SJCRH30 (cell line): ENCODE results near the gene HPGD. TPM values are rescaled to one million over a fixed set of nuclear protein-coding genes. Genes with fewer than 3 reads are reported as not detected.

Source experiments
- DNase-seq, 2 experiments: peaks; one replicate each; pipeline ENCODE4 v3.0.0-alpha.2; 2015 to 2020
- H3K27ac ChIP-seq: fragments of 250-450 bp; sonication (Bioruptor Pico); 2 replicates; pipeline ENCODE4 v1.5.1; 2020; ENCODE audit warnings: mild to moderate bottlenecking, moderate library complexity
- H3K27me3 ChIP-seq: fragments of 250-450 bp; sonication (Bioruptor Pico); 2 replicates; pipeline ENCODE4 v1.5.1; 2020; ENCODE audit warnings: mild to moderate bottlenecking, moderate library complexity
- H3K36me3 ChIP-seq: fragments of 250-450 bp; sonication (Bioruptor Pico); 2 replicates; pipeline ENCODE4 v1.5.1; 2020; ENCODE audit warnings: mild to moderate bottlenecking, moderate library complexity
- H3K4me1 ChIP-seq: fragments of 250-450 bp; sonication (Bioruptor Pico); 2 replicates; pipeline ENCODE4 v1.5.1; 2020; ENCODE audit warnings: mild to moderate bottlenecking, moderate library complexity
- H3K4me3 ChIP-seq: fragments of 250-450 bp; sonication (Bioruptor Pico); 2 replicates; pipeline ENCODE4 v1.5.1; 2020; ENCODE audit warnings: mild to moderate bottlenecking, moderate library complexity
- H3K9me3 ChIP-seq: fragments of 250-450 bp; sonication (Bioruptor Pico); replicated peaks from 2 replicates; pipeline ENCODE4 v1.5.1; 2020; ENCODE audit warnings: mild to moderate bottlenecking, moderate library complexity
- total RNA-seq: library from RNA; depleted of rRNA; stranded (reverse); fragments of >200 nt; shearing (Covaris generic); gene quantifications from 2 replicates; pipeline ENCODE4 v1.2.3, GENCODE V29; 2014

HPGD gene
- total RNA-seq, 1 experiment from 2014 or later: not detected

GRCh38 chr4:174538876-174539250, 16.6 kb upstream of the HPGD start:
- Histone ChIP-seq H3K9me3 (no peaks in the 10 kb centered on the region), H3K36me3 (no peaks in the 10 kb centered on the region), H3K4me1 (no peaks in the 10 kb centered on the region), H3K27ac (no peak overlapping the region), H3K4me3 (no peak overlapping the region), H3K27me3 (no peaks in the 10 kb centered on the region)
- DNase-seq: no peak

GRCh38 chr4:174538123-174538875, 16.0 kb upstream of the HPGD start:
- no peak for DNase-seq
- H3K4me1 ChIP-seq: no peaks in the 10 kb centered on the region
- no peaks in the 10 kb centered on the region for H3K9me3 ChIP-seq
- H3K36me3 ChIP-seq: no peaks in the 10 kb centered on the region
- no peaks in the 10 kb centered on the region for H3K27me3 ChIP-seq
- no peak overlapping the region for H3K4me3 ChIP-seq
- no peak overlapping the region for H3K27ac ChIP-seq

GRCh38 chr4:174537634-174538033, 15.3 kb upstream of the HPGD start:
- no peaks in the 10 kb centered on the region for H3K27me3 ChIP-seq
- DNase-seq: no peak
- H3K36me3 ChIP-seq: no peaks in the 10 kb centered on the region
- no peak overlapping the region for H3K4me3 ChIP-seq
- H3K27ac ChIP-seq: no peak overlapping the region
- H3K4me1 ChIP-seq: no peaks in the 10 kb centered on the region
- H3K9me3 ChIP-seq: no peaks in the 10 kb centered on the region

- no peaks in the 10 kb centered on the region for H3K27me3 ChIP-seq
- H3K27ac ChIP-seq: no peak overlapping the region
- H3K4me3 ChIP-seq: no peak overlapping the region
- no peak for DNase-seq
- no peaks in the 10 kb centered on the region for H3K4me1 ChIP-seq
- H3K36me3 ChIP-seq: no peaks in the 10 kb centered on the region
- no peaks in the 10 kb centered on the region for H3K9me3 ChIP-seq
Observed at GRCh38 chr4:174534461-174534860, 12.2 kb upstream of the HPGD start.

GRCh38 chr4:174532445-174532844, 10.2 kb upstream of the HPGD start:
- Histone ChIP-seq H3K27me3 (no peaks in the 10 kb centered on the region), H3K4me3 (no peak overlapping the region), H3K36me3 (no peaks in the 10 kb centered on the region), H3K27ac (no peak overlapping the region), H3K9me3 (no peaks in the 10 kb centered on the region), H3K4me1 (no peaks in the 10 kb centered on the region)
- DNase-seq: no peak

DNA sequence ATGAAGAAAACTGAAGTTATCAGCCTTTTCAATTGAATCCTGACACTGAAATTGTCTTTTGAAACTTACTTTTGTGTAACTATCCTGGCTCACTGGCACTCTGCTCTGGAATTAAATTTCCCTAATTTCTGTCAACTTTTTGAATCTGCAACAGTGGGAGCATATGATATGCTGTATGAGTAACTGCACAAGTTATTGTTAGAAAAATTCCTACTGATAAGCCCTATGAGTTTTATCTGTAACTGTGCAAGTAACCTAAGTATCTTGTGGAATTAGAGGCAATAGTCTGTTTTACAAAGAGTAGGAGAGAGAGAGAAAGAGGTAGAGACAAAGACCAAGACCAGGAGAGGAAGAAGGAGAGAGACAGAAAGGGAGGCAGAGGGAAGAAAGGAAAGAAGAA, 9.2 kb upstream of the HPGD start:
- Histone ChIP-seq H3K36me3 (no peaks in the 10 kb centered on the region), H3K4me3 (no peak overlapping the region), H3K27ac (no peak overlapping the region), H3K27me3 (no peaks in the 10 kb centered on the region), H3K4me1 (no peaks in the 10 kb centered on the region), H3K9me3 (no peaks in the 10 kb centered on the region)
- no peak for DNase-seq

GRCh38 chr4:174528226-174528625, 5.9 kb upstream of the HPGD start:
- Histone ChIP-seq H3K4me1 (no peaks in the 10 kb centered on the region), H3K36me3 (no peaks in the 10 kb centered on the region), H3K9me3 (no peaks in the 10 kb centered on the region), H3K27ac (no peak overlapping the region), H3K27me3 (no peaks in the 10 kb centered on the region), H3K4me3 (no peak overlapping the region)
- no peak for DNase-seq

- DNase-seq: peak in 1 of 2 experiments; percentile 1
- Histone ChIP-seq H3K4me1 (no peaks in the 10 kb centered on the region), H3K27me3 (no peaks in the 10 kb centered on the region), H3K36me3 (no peaks in the 10 kb centered on the region), H3K27ac (no peak overlapping the region), H3K4me3 (no peak overlapping the region), H3K9me3 (no peaks in the 10 kb centered on the region)
Observed at GRCh38 chr4:174526731-174527130, 4.4 kb upstream of the HPGD start.

- Histone ChIP-seq H3K4me1 (no peaks in the 10 kb centered on the region), H3K9me3 (no peaks in the 10 kb centered on the region), H3K36me3 (no peaks in the 10 kb centered on the region), H3K27ac (no peak overlapping the region), H3K27me3 (no peaks in the 10 kb centered on the region), H3K4me3 (no peak overlapping the region)
- no peak for DNase-seq
Observed at GRCh38 chr4:174524242-174524641, 2.0 kb upstream of the HPGD start.

DNA sequence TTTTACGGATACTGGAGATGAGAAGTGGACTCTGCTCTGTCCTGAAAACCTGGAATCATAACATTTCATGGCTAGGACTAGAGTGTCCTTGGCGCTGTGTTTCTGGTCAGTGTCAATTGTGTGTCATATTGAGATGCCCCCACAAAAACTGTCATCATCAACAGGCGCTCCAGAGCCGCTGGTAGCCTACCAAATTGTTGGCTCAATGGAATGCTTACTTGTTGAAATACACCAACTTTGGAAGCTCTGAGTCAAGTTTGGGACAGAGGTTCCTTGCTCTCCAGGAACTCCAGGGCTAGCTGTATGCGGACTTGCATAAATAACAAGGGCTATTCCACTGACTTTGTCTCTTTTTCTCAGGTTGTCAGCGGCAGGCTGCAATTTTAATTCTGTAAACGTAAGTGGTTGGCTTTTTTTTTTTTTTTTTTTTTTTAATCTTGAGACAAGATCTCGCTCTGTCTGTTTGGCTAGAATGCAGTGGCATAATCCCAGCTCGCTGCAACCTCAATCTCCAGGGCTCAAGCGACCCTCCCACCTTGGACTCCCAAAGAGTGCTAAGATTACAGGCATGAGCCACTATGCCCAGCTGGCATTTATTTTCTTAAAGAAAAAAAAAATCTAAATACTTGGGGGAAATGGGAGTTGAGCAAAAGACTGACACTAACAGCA, 871 bp upstream of the HPGD start:
- Histone ChIP-seq H3K9me3 (no peaks in the 10 kb centered on the region), H3K27ac (no peak overlapping the region), H3K36me3 (no peaks in the 10 kb centered on the region), H3K27me3 (no peaks in the 10 kb centered on the region), H3K4me1 (no peaks in the 10 kb centered on the region), H3K4me3 (no peak overlapping the region)
- DNase-seq: no peak

GRCh38 chr4:174521800-174522182, 497 bp downstream of the HPGD start:
- no peak for DNase-seq
- no peaks in the 10 kb centered on the region for H3K4me1 ChIP-seq
- H3K27me3 ChIP-seq: no peaks in the 10 kb centered on the region
- H3K36me3 ChIP-seq: no peaks in the 10 kb centered on the region
- no peak overlapping the region for H3K27ac ChIP-seq
- H3K4me3 ChIP-seq: no peak overlapping the region
- H3K9me3 ChIP-seq: no peaks in the 10 kb centered on the region

- no peak overlapping the region for H3K27ac ChIP-seq
- no peak for DNase-seq
Observed at GRCh38 chr4:174520660-174521059, 1.6 kb downstream of the HPGD start.

GRCh38 chr4:174517502-174518445, 4.5 kb downstream of the HPGD start:
- no peak for DNase-seq
- Histone ChIP-seq H3K4me1 (no peaks in the 10 kb centered on the region), H3K27ac (no peak overlapping the region), H3K4me3 (no peak overlapping the region), H3K27me3 (no peaks in the 10 kb centered on the region), H3K9me3 (no peaks in the 10 kb centered on the region), H3K36me3 (no peaks in the 10 kb centered on the region)

More at GRCh38 chr4:174520660-174521059, 1.6 kb downstream of the HPGD start:
- H3K27me3 ChIP-seq: no peaks in the 10 kb centered on the region
- H3K4me3 ChIP-seq: no peak overlapping the region
- no peaks in the 10 kb centered on the region for H3K36me3 ChIP-seq
- H3K9me3 ChIP-seq: no peaks in the 10 kb centered on the region
- H3K4me1 ChIP-seq: no peaks in the 10 kb centered on the region

GRCh38 chr4:174516794-174517193, 5.5 kb downstream of the HPGD start:
- Histone ChIP-seq H3K27ac (no peak overlapping the region), H3K9me3 (no peaks in the 10 kb centered on the region), H3K27me3 (no peaks in the 10 kb centered on the region), H3K4me3 (no peak overlapping the region), H3K36me3 (no peaks in the 10 kb centered on the region), H3K4me1 (no peaks in the 10 kb centered on the region)
- DNase-seq: no peak

GRCh38 chr4:174516345-174516744, 5.9 kb downstream of the HPGD start:
- Histone ChIP-seq H3K4me3 (no peak overlapping the region), H3K27ac (no peak overlapping the region), H3K4me1 (no peaks in the 10 kb centered on the region), H3K27me3 (no peaks in the 10 kb centered on the region), H3K36me3 (no peaks in the 10 kb centered on the region), H3K9me3 (no peaks in the 10 kb centered on the region)
- DNase-seq: no peak
